IMR-90 (cell line): ENCODE data around the gene PFDN6. TPM values are rescaled to one million over a fixed set of nuclear protein-coding genes. Genes with fewer than 3 reads are reported as not detected.

Source experiments
- ATAC-seq: fragments of 200-7000 bp; cut with Tn5 transposase; 2 replicates; pipeline ENCODE4 v1.9.1; 2020; ENCODE audit warnings: low read depth, mild to moderate bottlenecking, moderate library complexity
- BruUV-seq: library from RNA; stranded (reverse); fragments of 400-500 nt; replicated peaks from 2 replicates; lab custom pipeline; 2021; lab: Mats Ljungman, UMichigan
- CTCF ChIA-PET: fragments of 300-600 bp; formaldehyde crosslinking; extraction: SDS; loops from one replicate; lab custom pipeline; 2021; ENCODE audit warnings: antibody characterized with exemption; lab: Yijun Ruan, JAX
- POLR2A ChIA-PET: fragments of 300-600 bp; sonication (Branson Sonifier 250); formaldehyde crosslinking; loops from one replicate; lab custom pipeline; 2022; ENCODE audit warnings: antibody characterized with exemption; ENCODE audit not compliant: unreplicated experiment; lab: Charles Lee
- DNase-seq: peaks from one replicate; pipeline ENCODE4 v3.0.0; 2013
- H2AFZ ChIP-seq: replicated peaks from 2 replicates; pipeline ENCODE3; 2013; ENCODE audit warnings: low read length, mild to moderate bottlenecking; ENCODE audit not compliant: poor library complexity
- H2AK5ac ChIP-seq: 2 replicates; pipeline ENCODE4 v1.6.1; 2013; ENCODE audit warnings: low read depth, low read length, inconsistent platforms
- H2AK9ac ChIP-seq: replicated peaks from 2 replicates; pipeline ENCODE3; 2013; ENCODE audit warnings: mild to moderate bottlenecking, low read depth, low read length, moderate library complexity; ENCODE audit not compliant: poor library complexity
- H2BK120ac ChIP-seq: 2 replicates; pipeline ENCODE4 v1.6.1; 2013; ENCODE audit warnings: low read depth, low read length, inconsistent platforms
- H2BK15ac ChIP-seq: 3 replicates; pipeline ENCODE4 v1.6.1; 2013; ENCODE audit warnings: low read depth, low read length, inconsistent platforms
- H2BK20ac ChIP-seq: 2 replicates; pipeline ENCODE4 v1.6.1; 2013; ENCODE audit warnings: low read depth, mild to moderate bottlenecking, inconsistent platforms, low read length, moderate library complexity
- H2BK5ac ChIP-seq: 2 replicates; pipeline ENCODE4 v1.6.1; 2013; ENCODE audit warnings: mild to moderate bottlenecking, low read depth, low read length, inconsistent platforms; ENCODE audit not compliant: poor library complexity, severe bottlenecking
- H3K14ac ChIP-seq: replicated peaks from 2 replicates; pipeline ENCODE4 v1.6.1; 2013; ENCODE audit warnings: low read depth, low read length, inconsistent platforms
- H3K18ac ChIP-seq: 2 replicates; pipeline ENCODE4 v1.6.1; 2013; ENCODE audit warnings: low read depth, low read length, control low read depth
- H3K23ac ChIP-seq: 2 replicates; pipeline ENCODE4 v1.6.1; 2013; ENCODE audit warnings: low read depth, low read length, inconsistent platforms
- H3K27ac ChIP-seq: 2 replicates; pipeline ENCODE4 v1.5.1; 2013; ENCODE audit warnings: mild to moderate bottlenecking, control low read depth, low read length; ENCODE audit not compliant: insufficient read depth
- H3K27me3 ChIP-seq: 2 replicates; pipeline ENCODE4 v1.6.1; 2013; ENCODE audit warnings: low read length; ENCODE audit not compliant: control insufficient read depth, insufficient read depth
- H3K36me3 ChIP-seq: 2 replicates; pipeline ENCODE4 v1.6.1; 2013; ENCODE audit warnings: low read length, mixed read lengths; ENCODE audit not compliant: control insufficient read depth, insufficient read depth
- H3K4ac ChIP-seq: 2 replicates; pipeline ENCODE4 v1.6.1; 2013; ENCODE audit warnings: low read depth, low read length, inconsistent platforms
- H3K4me1 ChIP-seq: 2 replicates; pipeline ENCODE4 v1.6.1; 2013; ENCODE audit warnings: low read length, mixed read lengths; ENCODE audit not compliant: control insufficient read depth, insufficient read depth
- H3K4me2 ChIP-seq: 2 replicates; pipeline ENCODE4 v1.6.1; 2013; ENCODE audit warnings: low read depth, mild to moderate bottlenecking, control low read depth, low read length, moderate library complexity
- H3K4me3 ChIP-seq: 2 replicates; pipeline ENCODE4 v1.5.1; 2013; ENCODE audit warnings: low read depth, mild to moderate bottlenecking, control low read depth, low read length, moderate library complexity; ENCODE audit not compliant: insufficient read depth
- H3K56ac ChIP-seq: 2 replicates; pipeline ENCODE4 v1.6.1; 2013; ENCODE audit warnings: low read length, inconsistent platforms; ENCODE audit not compliant: insufficient read depth; ENCODE audit errors: extremely low read depth
- H3K79me1 ChIP-seq, 2 experiments: 2 replicates each; pipeline ENCODE4 v1.6.1; 2013; ENCODE audit warnings: low read length in 2 of 2, inconsistent platforms in 1 of 2, low read depth in 1 of 2
- H3K9ac ChIP-seq: 2 replicates; pipeline ENCODE4 v1.6.1; 2013; ENCODE audit warnings: low read depth, low read length, control low read depth
- H3K9me1 ChIP-seq: 2 replicates; pipeline ENCODE4 v1.6.1; 2013; ENCODE audit warnings: low read length, inconsistent platforms; ENCODE audit not compliant: insufficient read depth
- H3K9me3 ChIP-seq: 2 replicates; pipeline ENCODE4 v1.6.1; 2013; ENCODE audit warnings: low read length; ENCODE audit not compliant: control insufficient read depth, insufficient read depth
- H4K20me1 ChIP-seq: 2 replicates; pipeline ENCODE4 v1.6.1; 2013; ENCODE audit warnings: low read length, inconsistent platforms; ENCODE audit not compliant: insufficient read depth
- H4K5ac ChIP-seq: 2 replicates; pipeline ENCODE4 v1.6.1; 2013; ENCODE audit warnings: mild to moderate bottlenecking, low read depth, low read length, control low read depth
- H4K8ac ChIP-seq, 2 experiments: 2 replicates each; pipeline ENCODE4 v1.6.1; 2013; ENCODE audit warnings: low read depth in 2 of 2, low read length in 2 of 2, control low read depth in 1 of 2, inconsistent platforms in 1 of 2
- H4K91ac ChIP-seq: 2 replicates; pipeline ENCODE4 v1.6.1; 2013; ENCODE audit warnings: low read depth, low read length, inconsistent platforms; ENCODE audit not compliant: insufficient read depth
- BHLHE40 ChIP-seq: fragments of 150-350 bp; IDR thresholded peaks from 2 replicates; pipeline ENCODE4 v1.6.1; 2016; ENCODE audit warnings: mild to moderate bottlenecking, low read depth, low read length
- MAZ ChIP-seq: IDR thresholded peaks from 2 replicates; pipeline ENCODE4 v1.6.1; 2012; ENCODE audit warnings: low read depth, mild to moderate bottlenecking, low read length, improper control_type of control experiment, moderate library complexity, borderline replicate concordance
- POLR2A ChIP-seq: IDR thresholded peaks from 2 replicates; pipeline ENCODE4 v1.6.1; 2012; ENCODE audit warnings: mild to moderate bottlenecking, low read depth, low read length
- WGBS, 2 experiments: methylation state at CpG; one replicate each; pipeline versions ENCODE4 v1.1.5 to v1.1.7; 2013; ENCODE audit warnings: missing lambda C conversion rate in 2 of 2; ENCODE audit not compliant: insufficient read length in 1 of 2; ENCODE audit errors: extremely low coverage in 2 of 2; 5-methylcytosine and 5-hydroxymethylcytosine counted together
- dilution Hi-C: fragments of 300-500 bp; cut with HindIII; formaldehyde crosslinking; loops from one replicate; pipeline ENCODE4 v1.14.3; 2018; ENCODE audit warnings: low sequenced_read_pairs; ENCODE audit not compliant: unreplicated experiment
- in situ Hi-C: fragments of 300-500 bp; cut with MboI; formaldehyde crosslinking; loops from 3 replicates; pipeline ENCODE4 v1.14.3; 2019; ENCODE audit warnings: low sequenced_read_pairs, inconsistent platforms, mixed read lengths
- intact Hi-C: fragments of 100-400 bp; cut with micrococcal nuclease; formaldehyde crosslinking; loops from 2 replicates; pipeline ENCODE4 v1.10.0; 2022
- polyA plus RNA-seq, 3 experiments: library from polyadenylated mRNA; depleted of rRNA; stranded (reverse); fragments of >200 nt; gene quantifications; 2 replicates each; pipeline ENCODE4 v1.2.3, GENCODE V29; 2012; ENCODE audit warnings: low replicate concordance in 1 of 3
- total RNA-seq: library from RNA; depleted of rRNA; stranded (reverse); fragments of >200 nt; gene quantifications from 2 replicates; pipeline ENCODE4 v1.2.3, GENCODE V29; 2012

The PFDN6 gene
- total and polyA plus RNA-seq, 2 of the 4 experiments (the other 2 are of a cell fraction) = 24.4 to 92.1 TPM

DNA sequence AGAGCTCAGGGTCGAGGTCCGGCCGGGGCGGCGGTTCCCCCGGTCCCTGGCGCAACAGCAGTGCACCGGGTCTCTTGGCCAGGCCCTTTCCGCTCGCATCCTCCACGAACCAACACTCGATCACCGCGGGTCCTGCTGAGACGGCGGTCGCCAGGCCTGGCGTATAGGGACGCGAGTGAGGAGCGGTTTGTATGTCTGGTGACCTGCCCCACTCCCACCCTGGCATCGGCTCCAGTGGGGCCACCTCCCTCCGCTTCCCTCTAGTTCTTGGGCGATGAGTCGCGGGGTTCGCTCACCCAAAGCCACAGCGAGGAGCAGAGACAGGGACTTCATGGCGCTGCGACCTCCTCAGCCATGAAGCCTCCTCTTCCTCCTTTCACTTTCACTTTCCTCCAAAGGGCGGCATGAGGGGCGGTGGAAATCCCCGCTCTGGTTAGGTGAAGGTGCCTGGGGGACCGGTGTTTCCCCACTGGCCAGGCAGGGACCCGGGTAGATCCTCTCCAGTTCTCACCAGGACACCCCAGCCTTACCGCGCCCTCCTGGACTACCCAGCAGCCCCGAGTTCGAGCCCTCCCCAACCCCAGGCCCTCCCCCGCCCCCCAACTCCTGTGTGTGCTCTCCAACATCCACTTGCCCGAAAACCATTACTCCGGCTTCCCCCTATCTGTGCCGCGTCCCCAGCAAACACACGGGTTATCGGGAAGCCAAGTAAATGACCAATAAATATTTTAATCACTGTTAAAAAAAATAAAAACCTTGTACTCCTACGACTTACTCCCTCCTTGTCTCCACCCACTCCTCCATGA lies 24.5 kb downstream of the PFDN6 start, which contains the start of gene TAPBP:
Gene TAPBP, minus strand, starts transcription at position 370 of the 806 bp plus-strand sequence. Its CDS starts 37 bp downstream, at position 333.
- Histone ChIP-seq H4K20me1 (peaks cover 17% of the 10 kb centered on the region), H3K4me1 (peaks cover 14% of the 10 kb centered on the region), H4K8ac (peak within 1 kb of the TSS; percentile 79 to 96), H3K18ac (peak within 1 kb of the TSS; percentile 57), H2BK20ac (peak within 1 kb of the TSS; percentile 68), H2BK5ac (peak within 1 kb of the TSS; percentile 95), H2BK120ac (peak within 1 kb of the TSS; percentile 92), H2AFZ (peak within 1 kb of the TSS; percentile 96), H4K5ac (peak within 1 kb of the TSS; percentile 51), H3K4me2 (peak within 1 kb of the TSS; percentile 98), H3K9me1 (peaks cover 11% of the 10 kb centered on the region), H2AK9ac (peak within 1 kb of the TSS; percentile 99), H2BK15ac (peak within 1 kb of the TSS; percentile 53; the same call in 2 of the 3 replicates), H4K91ac (peak within 1 kb of the TSS; percentile 95), H3K79me1 (peaks cover 24 to 74% of the 10 kb centered on the region in 2 experiments; a peak in 3 of 4 replicates), H3K56ac (peak within 1 kb of the TSS; percentile 94), H3K4me3 (peak within 1 kb of the TSS; percentile 64), H3K14ac (peak within 1 kb of the TSS; percentile 98), H3K27me3 (no peaks in the 10 kb centered on the region), H3K23ac (peak within 1 kb of the TSS; percentile 99), H2AK5ac (peak within 1 kb of the TSS; percentile 98), H3K9me3 (no peaks in the 10 kb centered on the region), H3K4ac (peak within 1 kb of the TSS; percentile 98), H3K36me3 (peaks cover 6% of the 10 kb centered on the region), H3K9ac (peak within 1 kb of the TSS; percentile 96), H3K27ac (peak within 1 kb of the TSS; percentile 97)
- ChIA-PET POLR2A (interaction anchor here (1.2 kb wide), 1 partner anchor 14 kb away, joined by 3 read pairs; no protein-coding TSS in a partner anchor), CTCF (no interaction called here)
- DNase-seq = peak; percentile 72
- intact Hi-C loops = loop anchor here (1.0 to 5.0 kb wide), 3 partner anchors 15 to 103 kb away; partner anchors contain the start of gene CUTA
- dilution Hi-C loops = no loop called here
- TF ChIP-seq BHLHE40 (no peak), MAZ (peak; percentile 8; the same call in 1 of the 2 replicates), POLR2A (peak; percentile 75)
- TSS peak; percentile 96 for BruUV-seq
- peak; percentile 16 for ATAC-seq
- in situ Hi-C loops = no loop called here
- no CpG with 5 or more reads among the region's 47 CpGs for WGBS, 2 experiments
